Fibroblast of skin of abdomen (primary cell): Measurements from ENCODE around the gene TMEM131.
"Not testable (repeated sequence)": the region's sequence is repeated elsewhere in the genome, so short reads cannot be mapped to it uniquely, and the experiment has no call there.

Experiments used
- DNase-seq: peaks from one replicate; pipeline ENCODE4 v3.0.0-alpha.2; 2013

Gene TMEM131

DNA sequence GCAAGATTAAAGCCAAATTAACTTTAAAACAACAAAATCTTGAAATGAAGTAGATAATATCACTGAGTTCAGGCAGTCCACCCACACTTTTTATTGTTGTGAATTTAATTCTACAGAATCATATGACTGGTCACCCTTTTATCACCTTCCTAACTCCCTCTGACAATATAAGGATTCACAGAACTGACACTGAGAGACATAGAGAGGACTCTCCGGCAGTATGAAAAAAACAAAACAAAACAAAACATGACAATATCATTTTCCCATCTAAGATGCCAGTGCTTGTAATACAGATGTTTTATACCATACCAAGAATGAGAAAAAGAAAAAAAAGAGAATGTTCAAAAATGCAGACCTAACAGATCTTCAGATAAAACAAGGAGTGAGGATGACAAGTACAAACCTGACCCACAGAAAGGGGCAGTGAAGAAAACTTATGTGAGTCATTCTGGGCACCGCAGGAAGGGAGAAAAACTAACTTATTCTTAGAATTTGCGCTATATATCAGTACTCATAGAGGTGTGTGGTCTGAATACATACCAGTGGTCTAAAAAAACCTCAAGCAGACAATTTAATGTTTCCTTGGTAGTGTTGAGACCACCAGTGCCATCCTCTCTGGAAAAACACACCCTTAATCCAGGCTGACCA, 145.7 kb downstream of the TMEM131 start:
- no peak for DNase-seq

GRCh38 chr2:97848306-97848705, 147.4 kb downstream of the TMEM131 start:
- DNase-seq = no peak

- not testable (repeated sequence) for DNase-seq
These were observed 149.0 kb downstream of the TMEM131 start for GRCh38 chr2:97846716-97847115.

- DNase-seq = no peak
These were observed 149.9 kb downstream of the TMEM131 start for GRCh38 chr2:97845818-97846217.

DNA sequence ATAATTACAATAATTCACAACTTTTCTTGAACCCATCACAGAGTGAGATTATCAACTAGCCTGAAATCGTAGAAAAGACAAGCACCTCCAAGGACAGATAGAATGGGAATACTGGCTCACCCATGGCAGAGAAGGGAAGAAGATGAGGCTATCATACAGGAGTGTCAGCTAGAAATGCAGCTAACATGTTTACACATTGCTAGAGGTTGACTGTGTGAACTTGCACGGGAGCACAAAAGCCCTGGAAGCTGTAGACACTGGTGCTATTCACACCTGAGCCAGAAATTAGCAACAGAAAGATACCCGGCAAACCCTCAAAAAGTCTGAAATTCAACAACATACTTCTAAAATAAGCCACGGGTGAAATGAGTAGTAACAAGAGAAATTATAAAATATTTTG, 150.6 kb downstream of the TMEM131 start:
- DNase-seq = no peak

GRCh38 chr2:97844311-97844859, 151.4 kb downstream of the TMEM131 start:
- no peak for DNase-seq

GRCh38 chr2:97840198-97840597, 155.6 kb downstream of the TMEM131 start:
- no peak for DNase-seq

DNA sequence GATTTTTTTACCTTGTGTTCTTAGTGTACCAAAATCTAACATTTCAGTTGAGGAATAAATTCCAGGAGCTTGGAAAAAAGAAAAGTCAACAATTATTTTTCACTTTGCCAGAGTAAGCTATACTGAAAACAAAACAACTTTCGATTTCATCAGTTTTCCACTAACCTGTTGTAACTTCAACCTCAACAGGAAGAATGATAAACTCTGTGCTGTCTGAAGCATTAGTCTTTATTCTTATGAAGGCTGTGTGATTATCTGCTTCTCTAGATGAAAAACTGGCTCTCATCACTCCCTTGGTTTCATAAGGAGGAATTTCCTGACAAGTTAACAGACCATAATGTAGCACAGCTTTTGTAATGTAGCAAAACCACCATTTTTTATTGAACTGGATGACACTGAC, 161.1 kb downstream of the TMEM131 start:
- peak; percentile 50 for DNase-seq

- DNase-seq = no peak
These were observed 164.6 kb downstream of the TMEM131 start for GRCh38 chr2:97831121-97831520.

- not testable (repeated sequence) for DNase-seq
These were observed 166.5 kb downstream of the TMEM131 start for GRCh38 chr2:97829255-97829654.

GRCh38 chr2:97827013-97827412, 168.7 kb downstream of the TMEM131 start:
- DNase-seq = not testable (repeated sequence)

- not testable (repeated sequence) for DNase-seq
These were observed 169.4 kb downstream of the TMEM131 start for GRCh38 chr2:97826266-97826847.

GRCh38 chr2:97824011-97824410, 171.7 kb downstream of the TMEM131 start:
- not testable (repeated sequence) for DNase-seq

GRCh38 chr2:97821862-97822261, 173.9 kb downstream of the TMEM131 start:
- not testable (repeated sequence) for DNase-seq

DNA sequence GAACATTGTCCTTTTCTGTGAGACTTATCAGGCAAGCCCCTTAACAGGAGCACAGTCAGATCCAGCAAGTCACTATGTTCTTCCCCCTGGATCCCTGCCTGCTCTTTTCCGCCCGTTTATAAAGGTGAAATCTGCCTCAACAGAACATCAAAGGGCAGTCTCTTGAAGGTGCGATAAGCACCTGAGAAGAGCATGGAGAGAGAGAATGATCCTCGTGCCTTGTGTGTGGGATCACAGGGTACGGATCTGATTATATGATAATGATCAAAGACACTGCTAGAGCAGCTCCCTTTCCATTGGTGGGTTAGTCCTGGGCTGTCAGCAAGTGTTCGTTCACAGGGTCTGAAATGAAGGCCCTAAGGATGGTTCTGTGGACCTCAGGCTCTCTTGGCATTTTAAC, 176.0 kb downstream of the TMEM131 start:
- no peak for DNase-seq

DNA sequence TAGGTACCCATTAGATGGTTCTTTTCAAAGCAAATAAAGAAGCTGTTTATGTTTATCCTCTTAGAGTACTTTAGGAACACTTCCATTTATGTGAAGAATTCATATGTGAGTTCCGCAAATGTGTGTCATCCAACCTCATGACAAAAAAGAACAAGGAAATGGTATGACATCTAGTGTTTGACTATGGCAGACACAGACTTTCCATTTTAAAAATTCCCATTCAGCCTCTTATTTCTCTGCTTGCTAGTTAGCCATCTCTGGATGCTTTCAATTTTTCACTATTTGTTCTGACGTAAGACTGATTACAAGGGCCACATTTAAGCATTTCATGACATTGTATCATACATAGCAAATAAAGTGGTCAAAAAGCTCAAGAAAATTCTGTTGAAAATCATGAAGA, 179.3 kb downstream of the TMEM131 start:
- no peak for DNase-seq

GRCh38 chr2:97812931-97813330, 182.8 kb downstream of the TMEM131 start:
- DNase-seq = no peak

- no peak for DNase-seq
These were observed 186.9 kb downstream of the TMEM131 start for GRCh38 chr2:97808816-97809215.

- peak; percentile 70 for DNase-seq
These were observed 188.8 kb downstream of the TMEM131 start for GRCh38 chr2:97806738-97807618.

DNA sequence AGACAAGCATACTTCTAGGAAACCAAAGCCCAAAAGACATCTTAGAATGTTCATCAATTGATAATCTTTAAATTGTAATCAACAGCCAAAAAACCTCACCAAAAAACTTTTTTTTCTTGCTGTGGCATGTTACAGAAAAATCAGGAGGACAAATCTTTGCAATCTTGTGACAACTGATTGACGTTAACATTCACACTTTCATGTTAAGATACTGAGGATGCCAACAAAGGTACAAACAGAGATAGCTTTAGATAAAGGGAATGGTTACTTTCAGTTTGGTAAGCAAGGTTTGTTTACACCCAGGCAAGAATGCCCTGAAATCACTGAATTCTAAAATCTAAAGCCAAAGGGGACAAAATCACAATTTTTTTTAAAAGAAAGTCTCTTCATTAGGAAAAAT, 190.0 kb downstream of the TMEM131 start:
- no peak for DNase-seq

GRCh38 chr2:97801028-97801427, 194.7 kb downstream of the TMEM131 start:
- DNase-seq = no peak

GRCh38 chr2:97798416-97798815, 197.3 kb downstream of the TMEM131 start:
- DNase-seq = peak; percentile 12

DNA sequence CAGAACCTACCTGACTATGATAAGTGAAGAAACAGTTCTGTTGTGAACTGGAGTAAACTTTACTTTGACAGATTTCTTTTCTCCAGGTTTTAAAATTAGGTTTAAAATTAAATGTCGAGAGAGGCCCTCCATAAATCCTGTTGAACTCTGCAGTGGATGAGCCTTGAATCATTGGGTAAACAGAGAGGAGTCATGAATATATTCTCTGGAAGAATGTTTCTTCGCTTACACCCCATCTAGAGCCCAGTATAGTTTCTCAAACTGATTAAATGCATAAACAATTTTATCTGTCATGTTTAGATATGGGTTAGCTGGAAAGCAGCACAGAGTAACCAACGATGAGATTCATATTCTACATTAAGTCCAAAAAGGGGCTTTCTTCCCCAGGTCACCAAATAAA, 198.4 kb downstream of the TMEM131 start:
- DNase-seq = no peak
